Measurements from ENCODE around the gene PLEKHN1. TPM values are rescaled to one million over a fixed set of nuclear protein-coding genes. Genes with fewer than 3 reads are reported as not detected.

The PLEKHN1 gene
- total RNA-seq, 1 donor from 2014 or later = 6.8 TPM

DNA sequence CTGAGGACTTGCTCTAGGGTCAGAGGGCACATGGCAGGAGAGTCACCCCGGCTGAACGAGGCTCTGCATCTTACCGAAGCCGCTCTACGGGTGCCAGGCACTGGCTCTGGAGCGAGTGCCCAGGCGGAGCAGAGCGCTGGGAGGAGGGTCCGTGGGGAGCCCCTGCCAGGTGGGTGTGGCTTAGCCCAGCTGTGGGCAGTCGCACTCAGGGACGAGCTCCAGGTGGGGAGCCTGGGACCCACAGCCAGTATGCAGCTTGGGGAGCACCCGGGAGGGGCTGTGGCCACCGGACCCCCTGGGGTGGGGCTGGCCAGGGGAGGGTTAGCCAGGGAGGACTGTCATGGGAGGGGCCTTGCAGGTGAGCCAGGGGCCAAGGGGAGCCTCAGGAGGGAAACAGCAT lies 57.4 kb downstream of the PLEKHN1 start:
- TF ChIP-seq, protein P1, sequence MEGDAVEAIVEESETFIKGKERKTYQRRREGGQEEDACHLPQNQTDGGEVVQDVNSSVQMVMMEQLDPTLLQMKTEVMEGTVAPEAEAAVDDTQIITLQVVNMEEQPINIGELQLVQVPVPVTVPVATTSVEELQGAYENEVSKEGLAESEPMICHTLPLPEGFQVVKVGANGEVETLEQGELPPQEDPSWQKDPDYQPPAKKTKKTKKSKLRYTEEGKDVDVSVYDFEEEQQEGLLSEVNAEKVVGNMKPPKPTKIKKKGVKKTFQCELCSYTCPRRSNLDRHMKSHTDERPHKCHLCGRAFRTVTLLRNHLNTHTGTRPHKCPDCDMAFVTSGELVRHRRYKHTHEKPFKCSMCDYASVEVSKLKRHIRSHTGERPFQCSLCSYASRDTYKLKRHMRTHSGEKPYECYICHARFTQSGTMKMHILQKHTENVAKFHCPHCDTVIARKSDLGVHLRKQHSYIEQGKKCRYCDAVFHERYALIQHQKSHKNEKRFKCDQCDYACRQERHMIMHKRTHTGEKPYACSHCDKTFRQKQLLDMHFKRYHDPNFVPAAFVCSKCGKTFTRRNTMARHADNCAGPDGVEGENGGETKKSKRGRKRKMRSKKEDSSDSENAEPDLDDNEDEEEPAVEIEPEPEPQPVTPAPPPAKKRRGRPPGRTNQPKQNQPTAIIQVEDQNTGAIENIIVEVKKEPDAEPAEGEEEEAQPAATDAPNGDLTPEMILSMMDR (conservative IDR thresholded peaks at IDR 0.05; ENCODE audit: low read depth, low read length) = no peak
- H3K4me3 ChIP-seq (ENCODE audit: low read depth, low read length) = no peak overlapping the region
- no peak for DNase-seq (ENCODE audit: low read depth)

DNA sequence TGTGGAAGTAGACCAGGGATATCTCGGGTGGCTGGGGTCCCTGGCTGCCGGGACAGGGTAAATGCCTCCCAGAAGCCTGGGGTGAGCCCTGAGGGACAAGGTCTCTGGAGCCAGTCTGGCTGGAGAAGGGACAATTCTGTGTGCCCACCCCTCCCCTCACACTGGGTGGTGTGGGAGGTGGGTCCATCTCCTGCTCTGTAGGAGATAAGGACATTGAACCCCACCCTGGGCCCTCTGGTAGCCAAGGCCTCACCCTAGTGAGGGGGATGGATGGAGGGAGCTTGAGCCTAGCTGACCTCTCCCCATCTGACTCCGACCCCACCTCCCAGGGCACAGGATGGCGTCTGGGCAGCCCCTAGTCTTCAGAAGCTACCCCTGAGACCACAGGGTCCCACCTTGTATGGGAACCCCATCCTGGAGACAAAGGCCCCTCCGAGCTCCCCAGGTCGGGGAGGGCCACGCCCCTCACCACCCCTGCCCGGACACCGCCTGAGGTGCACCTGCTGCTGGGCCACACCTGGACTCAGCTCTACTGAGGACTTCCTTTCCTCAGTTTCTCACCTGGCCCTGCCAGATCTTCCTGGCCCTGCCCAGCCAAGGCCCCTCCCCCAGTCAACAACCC lies 58.0 kb downstream of the PLEKHN1 start:
- H3K4me3 ChIP-seq (ENCODE audit: low read depth, low read length) = peak overlapping the region; percentile 48
- TF ChIP-seq, protein P1 (conservative IDR thresholded peaks at IDR 0.05; ENCODE audit: low read depth, low read length) = no peak
- no peak for DNase-seq (ENCODE audit: low read depth)

DNA sequence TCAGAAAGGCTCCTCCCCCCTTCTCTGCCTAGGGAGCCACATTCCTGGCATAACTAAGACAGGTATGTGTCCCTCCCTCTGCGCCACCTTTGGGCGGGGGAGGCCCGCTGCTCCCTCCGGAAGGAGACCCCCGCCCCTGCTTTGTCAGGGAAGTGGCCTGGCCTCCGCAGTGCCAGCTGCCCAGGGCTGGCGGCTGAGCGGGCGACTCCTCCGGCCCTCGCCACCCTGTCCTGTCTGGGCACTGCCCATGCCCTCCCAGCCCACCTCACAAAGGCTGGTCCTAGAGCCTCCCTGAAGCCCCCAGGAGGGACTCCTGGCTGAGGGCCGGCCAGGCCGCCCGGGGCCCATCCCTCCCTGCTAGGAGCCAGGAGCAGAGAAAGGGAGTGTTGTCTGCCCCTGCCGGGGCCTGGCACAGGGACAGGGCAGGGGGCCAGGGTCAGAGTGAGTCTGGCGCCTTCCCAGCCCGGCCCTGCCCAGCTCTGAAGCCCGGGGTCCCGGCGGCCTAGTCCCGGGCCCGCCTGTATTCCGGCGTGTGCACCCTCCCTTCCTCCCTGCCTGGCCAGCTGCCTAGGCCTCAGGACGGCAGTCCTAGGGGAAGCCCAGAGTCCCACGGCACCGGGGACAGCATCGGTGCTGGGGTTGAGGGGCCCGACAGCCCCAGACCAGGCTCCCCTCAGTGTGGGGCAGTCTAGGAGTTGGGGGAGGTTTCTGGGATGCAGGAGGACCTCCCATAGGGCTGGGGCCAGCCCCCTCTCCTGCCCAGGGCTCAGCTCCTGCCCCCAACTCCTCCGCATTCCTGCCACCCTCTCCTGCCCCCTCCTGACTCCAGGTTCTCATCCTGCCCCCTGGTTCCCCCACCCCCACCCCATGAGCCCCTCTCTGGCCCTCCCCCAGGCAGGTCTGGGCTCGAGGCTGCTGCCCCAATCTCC lies 58.8 kb downstream of the PLEKHN1 start:
- peak overlapping the region; percentile 48 for H3K4me3 ChIP-seq (ENCODE audit: low read depth, low read length)
- TF ChIP-seq, protein P1 (conservative IDR thresholded peaks at IDR 0.05; ENCODE audit: low read depth, low read length) = no peak
- no peak for DNase-seq (ENCODE audit: low read depth)

Other genes starting within 250 kb of the PLEKHN1 start
- 0.51 and 3.5 TPM in 2 replicates for gene SAMD11, start 42.6 kb upstream of the PLEKHN1 start, total RNA-seq
- 73.9 and 132 TPM in 2 replicates for gene NOC2L, start 7.2 kb upstream of the PLEKHN1 start, total RNA-seq
- gene KLHL17, start 5.9 kb upstream of the PLEKHN1 start, total RNA-seq = 11.9 and 33.3 TPM in 2 replicates
- gene PERM1, start 15.6 kb downstream of the PLEKHN1 start, total RNA-seq = not detected in 2 replicates
- 141 and 193 TPM in 2 replicates for gene HES4, start 33.6 kb downstream of the PLEKHN1 start, total RNA-seq
- 66.0 and 75.6 TPM in 2 replicates for gene ISG15, start 47.0 kb downstream of the PLEKHN1 start, total RNA-seq
- 261 and 462 TPM in 2 replicates for gene AGRN, start 53.6 kb downstream of the PLEKHN1 start, total RNA-seq
- gene RNF223, start 107.8 kb downstream of the PLEKHN1 start, total RNA-seq = 0.36 and 1.6 TPM in 2 replicates
- gene C1orf159, start 149.6 kb downstream of the PLEKHN1 start, total RNA-seq = 20.2 and 24.9 TPM in 2 replicates
- not detected in 2 replicates for gene TTLL10, start 207.4 kb downstream of the PLEKHN1 start, total RNA-seq
- gene TNFRSF18, start 240.1 kb downstream of the PLEKHN1 start, total RNA-seq = 0.65 and 3.1 TPM in 2 replicates
- 0.36 and 0.40 TPM in 2 replicates for gene TNFRSF4, start 247.7 kb downstream of the PLEKHN1 start, total RNA-seq